GM12878 (cell line): ENCODE measurements around the gene SET. TPM values are rescaled to one million over a fixed set of nuclear protein-coding genes. Genes with fewer than 3 reads are reported as not detected.
A peak's percentile ranks its signal among the peaks of the same experiment; 100 is the strongest.

ENCODE experiments used
- BACH1 ChIP-seq: fragments of 450-650 bp; IDR thresholded peaks from 2 replicates; pipeline ENCODE4 v1.6.1; 2017; ENCODE audit warnings: mild to moderate bottlenecking, borderline replicate concordance
- EGR1 ChIP-seq, 2 experiments: IDR thresholded peaks; 1 replicate in 1 of 2; 2 replicates in 1 of 2; pipeline ENCODE4 v1.6.1; 2011 to 2012; ENCODE audit warnings: low read depth in 2 of 2, low read length in 2 of 2, borderline replicate concordance in 1 of 2, mild to moderate bottlenecking in 1 of 2, moderate library complexity in 1 of 2
- ESRRA ChIP-seq: IDR thresholded peaks from 2 replicates; pipeline ENCODE4 v1.6.1; 2012; ENCODE audit warnings: mild to moderate bottlenecking, low read length, improper control_type of control experiment
- IKZF1 ChIP-seq: fragments of 450-650 bp; conservative IDR thresholded peaks from 2 replicates; pipeline ENCODE4 v1.6.1; 2017; ENCODE audit warnings: antibody characterized with exemption, mild to moderate bottlenecking
- MYC ChIP-seq: IDR thresholded peaks from 2 replicates; pipeline ENCODE4 v1.6.1; 2011; ENCODE audit warnings: mild to moderate bottlenecking, low read length, moderate library complexity, inconsistent platforms; ENCODE audit not compliant: insufficient read depth, insufficient replicate concordance, insufficient read length, severe bottlenecking
- TCF7 ChIP-seq: IDR thresholded peaks from 2 replicates; pipeline ENCODE4 v1.6.1; 2014; ENCODE audit warnings: antibody characterized with exemption, borderline replicate concordance
- YBX1 ChIP-seq: fragments of 450-650 bp; IDR thresholded peaks from 2 replicates; pipeline ENCODE4 v1.6.1; 2016; ENCODE audit warnings: antibody characterized with exemption
- polyA plus RNA-seq, 11 experiments: library from polyadenylated mRNA; depleted of rRNA in 4 of 11; unstranded in 6 of 11; stranded (reverse) in 5 of 11; fragments of >200 nt; fragmentation: Nextera tagmentation in 4 of 11; fragmentation: Illumina TruSeq in 1 of 11; extraction: Ambion mirVana in 4 of 11; extraction: Trizol in 1 of 11; gene quantifications; 1 replicate in 1 of 11; 2 replicates in 10 of 11; pipeline versions ENCODE4 v1.2.1 to v1.2.3, GENCODE V29; 2011 to 2016; ENCODE audit warnings: inconsistent platforms in 2 of 11, missing spikeins in 2 of 11, low read depth in 1 of 11
- total RNA-seq, 4 experiments: library from RNA; depleted of rRNA in 3 of 4; stranded (reverse); fragments of >200 nt in 3 of 4; fragmentation: Illumina TruSeq in 1 of 4; extraction: Trizol in 1 of 4; gene quantifications; 2 replicates each; pipeline versions ENCODE4 v1.2.1 to v1.2.3, GENCODE V29; 2013 to 2021
- TF ChIP-seq, protein P1 (sequence below): fragments of 450-650 bp; IDR thresholded peaks from 2 replicates; pipeline ENCODE4 v1.6.1; 2016; ENCODE audit warnings: mild to moderate bottlenecking, moderate library complexity, borderline replicate concordance
- TF ChIP-seq, protein P2 (sequence below): IDR thresholded peaks from 2 replicates; pipeline ENCODE4 v1.6.1; 2012; ENCODE audit warnings: low read length, inconsistent platforms
- TF ChIP-seq, protein P3 (sequence below): fragments of 450-650 bp; IDR thresholded peaks from 2 replicates; pipeline ENCODE4 v1.6.1; 2018; ENCODE audit warnings: mild to moderate bottlenecking, low read depth, moderate library complexity; ENCODE audit not compliant: partially characterized antibody
- TF ChIP-seq, protein P4 (sequence below): IDR thresholded peaks from 2 replicates; pipeline ENCODE4 v1.6.1; 2012; ENCODE audit warnings: mild to moderate bottlenecking, low read depth, low read length
- TF ChIP-seq, protein P5 (sequence below): fragments of 450-650 bp; IDR thresholded peaks from 2 replicates; pipeline ENCODE4 v1.6.1; 2016; ENCODE audit warnings: mild to moderate bottlenecking

Gene SET
- total and polyA plus RNA-seq, 10 of the 15 experiments (the other 5 are each of a cell fraction or from before 2014, with no cell fraction given): 284 to 706 (median 445) TPM

DNA sequence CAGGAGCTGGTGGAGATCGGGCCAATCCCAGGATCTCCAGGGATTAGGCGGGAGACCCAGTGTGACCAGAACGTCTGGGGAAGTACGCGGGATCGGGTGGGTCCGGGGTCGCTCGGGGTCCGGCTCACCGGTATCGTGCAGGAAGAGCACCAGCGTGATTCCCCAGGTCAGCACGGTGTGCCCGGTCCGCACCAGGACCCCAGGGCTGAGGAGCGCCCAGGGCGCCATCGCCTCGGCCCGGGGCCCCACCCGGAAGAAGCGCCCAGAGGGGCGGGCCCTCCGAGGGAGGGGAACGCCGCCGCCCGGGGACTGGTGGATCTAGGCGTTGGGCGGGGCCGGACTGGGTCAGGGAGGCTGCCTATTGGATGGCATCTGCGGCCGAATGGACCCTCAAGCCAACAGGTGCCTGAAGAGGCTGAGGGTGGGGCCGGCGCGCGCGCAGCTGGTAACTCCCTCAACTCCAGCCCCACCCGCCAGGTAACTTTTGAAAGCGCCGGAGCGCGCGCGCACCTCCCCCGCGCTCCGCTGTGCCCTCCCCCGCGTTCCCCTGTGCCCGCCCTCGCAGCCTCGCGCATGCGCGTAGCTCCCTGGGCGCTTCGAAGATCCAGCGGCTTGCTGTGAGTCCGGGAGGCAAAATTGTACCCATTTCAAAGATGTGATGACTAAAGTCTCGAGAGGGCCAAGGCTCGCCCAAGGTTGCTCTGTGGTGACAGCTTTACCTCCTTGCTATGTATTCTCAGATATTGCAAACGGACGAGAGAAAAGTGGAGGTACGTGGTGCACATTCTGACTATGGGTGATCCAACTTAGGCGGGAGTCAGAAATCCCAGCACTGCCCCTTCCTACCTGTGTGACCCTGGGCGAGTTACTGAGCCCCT, 35.1 kb downstream of the SET start, which contains the start of gene ZDHHC12 (continued):
- TF ChIP-seq, protein P1, sequence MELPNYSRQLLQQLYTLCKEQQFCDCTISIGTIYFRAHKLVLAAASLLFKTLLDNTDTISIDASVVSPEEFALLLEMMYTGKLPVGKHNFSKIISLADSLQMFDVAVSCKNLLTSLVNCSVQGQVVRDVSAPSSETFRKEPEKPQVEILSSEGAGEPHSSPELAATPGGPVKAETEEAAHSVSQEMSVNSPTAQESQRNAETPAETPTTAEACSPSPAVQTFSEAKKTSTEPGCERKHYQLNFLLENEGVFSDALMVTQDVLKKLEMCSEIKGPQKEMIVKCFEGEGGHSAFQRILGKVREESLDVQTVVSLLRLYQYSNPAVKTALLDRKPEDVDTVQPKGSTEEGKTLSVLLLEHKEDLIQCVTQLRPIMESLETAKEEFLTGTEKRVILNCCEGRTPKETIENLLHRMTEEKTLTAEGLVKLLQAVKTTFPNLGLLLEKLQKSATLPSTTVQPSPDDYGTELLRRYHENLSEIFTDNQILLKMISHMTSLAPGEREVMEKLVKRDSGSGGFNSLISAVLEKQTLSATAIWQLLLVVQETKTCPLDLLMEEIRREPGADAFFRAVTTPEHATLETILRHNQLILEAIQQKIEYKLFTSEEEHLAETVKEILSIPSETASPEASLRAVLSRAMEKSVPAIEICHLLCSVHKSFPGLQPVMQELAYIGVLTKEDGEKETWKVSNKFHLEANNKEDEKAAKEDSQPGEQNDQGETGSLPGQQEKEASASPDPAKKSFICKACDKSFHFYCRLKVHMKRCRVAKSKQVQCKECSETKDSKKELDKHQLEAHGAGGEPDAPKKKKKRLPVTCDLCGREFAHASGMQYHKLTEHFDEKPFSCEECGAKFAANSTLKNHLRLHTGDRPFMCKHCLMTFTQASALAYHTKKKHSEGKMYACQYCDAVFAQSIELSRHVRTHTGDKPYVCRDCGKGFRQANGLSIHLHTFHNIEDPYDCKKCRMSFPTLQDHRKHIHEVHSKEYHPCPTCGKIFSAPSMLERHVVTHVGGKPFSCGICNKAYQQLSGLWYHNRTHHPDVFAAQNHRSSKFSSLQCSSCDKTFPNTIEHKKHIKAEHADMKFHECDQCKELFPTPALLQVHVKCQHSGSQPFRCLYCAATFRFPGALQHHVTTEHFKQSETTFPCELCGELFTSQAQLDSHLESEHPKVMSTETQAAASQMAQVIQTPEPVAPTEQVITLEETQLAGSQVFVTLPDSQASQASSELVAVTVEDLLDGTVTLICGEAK: no peak
- TF ChIP-seq, protein P2, sequence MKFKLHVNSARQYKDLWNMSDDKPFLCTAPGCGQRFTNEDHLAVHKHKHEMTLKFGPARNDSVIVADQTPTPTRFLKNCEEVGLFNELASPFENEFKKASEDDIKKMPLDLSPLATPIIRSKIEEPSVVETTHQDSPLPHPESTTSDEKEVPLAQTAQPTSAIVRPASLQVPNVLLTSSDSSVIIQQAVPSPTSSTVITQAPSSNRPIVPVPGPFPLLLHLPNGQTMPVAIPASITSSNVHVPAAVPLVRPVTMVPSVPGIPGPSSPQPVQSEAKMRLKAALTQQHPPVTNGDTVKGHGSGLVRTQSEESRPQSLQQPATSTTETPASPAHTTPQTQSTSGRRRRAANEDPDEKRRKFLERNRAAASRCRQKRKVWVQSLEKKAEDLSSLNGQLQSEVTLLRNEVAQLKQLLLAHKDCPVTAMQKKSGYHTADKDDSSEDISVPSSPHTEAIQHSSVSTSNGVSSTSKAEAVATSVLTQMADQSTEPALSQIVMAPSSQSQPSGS: no peak
- TF ChIP-seq, protein P3, sequence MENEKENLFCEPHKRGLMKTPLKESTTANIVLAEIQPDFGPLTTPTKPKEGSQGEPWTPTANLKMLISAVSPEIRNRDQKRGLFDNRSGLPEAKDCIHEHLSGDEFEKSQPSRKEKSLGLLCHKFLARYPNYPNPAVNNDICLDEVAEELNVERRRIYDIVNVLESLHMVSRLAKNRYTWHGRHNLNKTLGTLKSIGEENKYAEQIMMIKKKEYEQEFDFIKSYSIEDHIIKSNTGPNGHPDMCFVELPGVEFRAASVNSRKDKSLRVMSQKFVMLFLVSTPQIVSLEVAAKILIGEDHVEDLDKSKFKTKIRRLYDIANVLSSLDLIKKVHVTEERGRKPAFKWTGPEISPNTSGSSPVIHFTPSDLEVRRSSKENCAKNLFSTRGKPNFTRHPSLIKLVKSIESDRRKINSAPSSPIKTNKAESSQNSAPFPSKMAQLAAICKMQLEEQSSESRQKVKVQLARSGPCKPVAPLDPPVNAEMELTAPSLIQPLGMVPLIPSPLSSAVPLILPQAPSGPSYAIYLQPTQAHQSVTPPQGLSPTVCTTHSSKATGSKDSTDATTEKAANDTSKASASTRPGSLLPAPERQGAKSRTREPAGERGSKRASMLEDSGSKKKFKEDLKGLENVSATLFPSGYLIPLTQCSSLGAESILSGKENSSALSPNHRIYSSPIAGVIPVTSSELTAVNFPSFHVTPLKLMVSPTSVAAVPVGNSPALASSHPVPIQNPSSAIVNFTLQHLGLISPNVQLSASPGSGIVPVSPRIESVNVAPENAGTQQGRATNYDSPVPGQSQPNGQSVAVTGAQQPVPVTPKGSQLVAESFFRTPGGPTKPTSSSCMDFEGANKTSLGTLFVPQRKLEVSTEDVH: no peak
- no peak for TF ChIP-seq TCF7
- no peak for TF ChIP-seq MYC
- TF ChIP-seq EGR1 (IDR thresholded peaks at IDR 0.05; ENCODE audit: borderline replicate concordance in 1 of 2, low read depth in 2 of 2, low read length in 2 of 2): peak in 1 of 2 experiments; percentile 99; a peak in 2 of 3 replicates
- no peak for TF ChIP-seq ESRRA
- TF ChIP-seq, protein P4, sequence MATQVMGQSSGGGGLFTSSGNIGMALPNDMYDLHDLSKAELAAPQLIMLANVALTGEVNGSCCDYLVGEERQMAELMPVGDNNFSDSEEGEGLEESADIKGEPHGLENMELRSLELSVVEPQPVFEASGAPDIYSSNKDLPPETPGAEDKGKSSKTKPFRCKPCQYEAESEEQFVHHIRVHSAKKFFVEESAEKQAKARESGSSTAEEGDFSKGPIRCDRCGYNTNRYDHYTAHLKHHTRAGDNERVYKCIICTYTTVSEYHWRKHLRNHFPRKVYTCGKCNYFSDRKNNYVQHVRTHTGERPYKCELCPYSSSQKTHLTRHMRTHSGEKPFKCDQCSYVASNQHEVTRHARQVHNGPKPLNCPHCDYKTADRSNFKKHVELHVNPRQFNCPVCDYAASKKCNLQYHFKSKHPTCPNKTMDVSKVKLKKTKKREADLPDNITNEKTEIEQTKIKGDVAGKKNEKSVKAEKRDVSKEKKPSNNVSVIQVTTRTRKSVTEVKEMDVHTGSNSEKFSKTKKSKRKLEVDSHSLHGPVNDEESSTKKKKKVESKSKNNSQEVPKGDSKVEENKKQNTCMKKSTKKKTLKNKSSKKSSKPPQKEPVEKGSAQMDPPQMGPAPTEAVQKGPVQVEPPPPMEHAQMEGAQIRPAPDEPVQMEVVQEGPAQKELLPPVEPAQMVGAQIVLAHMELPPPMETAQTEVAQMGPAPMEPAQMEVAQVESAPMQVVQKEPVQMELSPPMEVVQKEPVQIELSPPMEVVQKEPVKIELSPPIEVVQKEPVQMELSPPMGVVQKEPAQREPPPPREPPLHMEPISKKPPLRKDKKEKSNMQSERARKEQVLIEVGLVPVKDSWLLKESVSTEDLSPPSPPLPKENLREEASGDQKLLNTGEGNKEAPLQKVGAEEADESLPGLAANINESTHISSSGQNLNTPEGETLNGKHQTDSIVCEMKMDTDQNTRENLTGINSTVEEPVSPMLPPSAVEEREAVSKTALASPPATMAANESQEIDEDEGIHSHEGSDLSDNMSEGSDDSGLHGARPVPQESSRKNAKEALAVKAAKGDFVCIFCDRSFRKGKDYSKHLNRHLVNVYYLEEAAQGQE: no peak
- TF ChIP-seq YBX1: no peak
- TF ChIP-seq BACH1: peak; percentile 90
- peak; percentile 89 for TF ChIP-seq IKZF1
- TF ChIP-seq, protein P5, sequence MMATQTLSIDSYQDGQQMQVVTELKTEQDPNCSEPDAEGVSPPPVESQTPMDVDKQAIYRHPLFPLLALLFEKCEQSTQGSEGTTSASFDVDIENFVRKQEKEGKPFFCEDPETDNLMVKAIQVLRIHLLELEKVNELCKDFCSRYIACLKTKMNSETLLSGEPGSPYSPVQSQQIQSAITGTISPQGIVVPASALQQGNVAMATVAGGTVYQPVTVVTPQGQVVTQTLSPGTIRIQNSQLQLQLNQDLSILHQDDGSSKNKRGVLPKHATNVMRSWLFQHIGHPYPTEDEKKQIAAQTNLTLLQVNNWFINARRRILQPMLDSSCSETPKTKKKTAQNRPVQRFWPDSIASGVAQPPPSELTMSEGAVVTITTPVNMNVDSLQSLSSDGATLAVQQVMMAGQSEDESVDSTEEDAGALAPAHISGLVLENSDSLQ: peak; percentile 27; the same call in 1 of the 2 replicates
